Transverse colon (tissue), 3 donors: ENCODE measurements around the gene AKT3.

Source experiments
- EP300 ChIP-seq: sonication (generic); formaldehyde crosslinking; IDR thresholded peaks from one replicate; pipeline ENCODE4 v1.6.1; 2017; ENCODE audit warnings: antibody characterized with exemption, low read depth
- POLR2A ChIP-seq: fragments of 450-650 bp; IDR thresholded peaks from one replicate; pipeline ENCODE4 v1.6.1; 2016; ENCODE audit warnings: antibody characterized with exemption, mild to moderate bottlenecking, moderate library complexity
- TF ChIP-seq, protein P1 (sequence below), 5 experiments: fragments of 200-600 bp in 3 of 5; fragments of 450-650 bp in 2 of 5; sonication (generic) in 3 of 5; IDR thresholded peaks; 1 replicate in 2 of 5; 2 replicates in 3 of 5; pipeline ENCODE4 v1.5.1; 2016 to 2017; ENCODE audit warnings: antibody characterized with exemption in 5 of 5, inconsistent platforms in 3 of 5, mild to moderate bottlenecking in 2 of 5, moderate library complexity in 1 of 5

DNA sequence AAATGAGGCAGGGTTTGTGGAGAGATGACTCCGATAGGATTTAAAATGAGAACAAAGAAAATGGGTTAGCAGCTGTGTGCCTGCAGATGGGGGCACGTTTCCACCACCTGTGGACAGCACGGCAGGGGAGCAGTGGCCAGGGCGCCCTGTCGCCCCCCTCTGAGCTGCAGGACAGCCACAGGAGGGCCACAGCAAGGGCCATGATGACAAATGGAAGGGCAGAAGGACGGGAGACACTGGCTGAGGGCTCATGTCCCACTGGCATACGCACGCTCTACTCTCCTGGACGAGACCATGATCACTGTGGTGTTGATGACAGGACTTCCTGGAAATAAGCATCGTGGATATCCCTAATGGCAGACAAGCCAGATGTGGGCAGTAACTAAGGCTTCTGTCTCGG, 353.2 kb downstream of the AKT3 start:
- TF ChIP-seq, protein P1, sequence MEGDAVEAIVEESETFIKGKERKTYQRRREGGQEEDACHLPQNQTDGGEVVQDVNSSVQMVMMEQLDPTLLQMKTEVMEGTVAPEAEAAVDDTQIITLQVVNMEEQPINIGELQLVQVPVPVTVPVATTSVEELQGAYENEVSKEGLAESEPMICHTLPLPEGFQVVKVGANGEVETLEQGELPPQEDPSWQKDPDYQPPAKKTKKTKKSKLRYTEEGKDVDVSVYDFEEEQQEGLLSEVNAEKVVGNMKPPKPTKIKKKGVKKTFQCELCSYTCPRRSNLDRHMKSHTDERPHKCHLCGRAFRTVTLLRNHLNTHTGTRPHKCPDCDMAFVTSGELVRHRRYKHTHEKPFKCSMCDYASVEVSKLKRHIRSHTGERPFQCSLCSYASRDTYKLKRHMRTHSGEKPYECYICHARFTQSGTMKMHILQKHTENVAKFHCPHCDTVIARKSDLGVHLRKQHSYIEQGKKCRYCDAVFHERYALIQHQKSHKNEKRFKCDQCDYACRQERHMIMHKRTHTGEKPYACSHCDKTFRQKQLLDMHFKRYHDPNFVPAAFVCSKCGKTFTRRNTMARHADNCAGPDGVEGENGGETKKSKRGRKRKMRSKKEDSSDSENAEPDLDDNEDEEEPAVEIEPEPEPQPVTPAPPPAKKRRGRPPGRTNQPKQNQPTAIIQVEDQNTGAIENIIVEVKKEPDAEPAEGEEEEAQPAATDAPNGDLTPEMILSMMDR (IDR thresholded peaks at IDR 0.05), result no peak
- TF ChIP-seq POLR2A (no peak), EP300 (no peak)
